ENCODE measurements around the gene B3GNT3.

Gene B3GNT3

DNA sequence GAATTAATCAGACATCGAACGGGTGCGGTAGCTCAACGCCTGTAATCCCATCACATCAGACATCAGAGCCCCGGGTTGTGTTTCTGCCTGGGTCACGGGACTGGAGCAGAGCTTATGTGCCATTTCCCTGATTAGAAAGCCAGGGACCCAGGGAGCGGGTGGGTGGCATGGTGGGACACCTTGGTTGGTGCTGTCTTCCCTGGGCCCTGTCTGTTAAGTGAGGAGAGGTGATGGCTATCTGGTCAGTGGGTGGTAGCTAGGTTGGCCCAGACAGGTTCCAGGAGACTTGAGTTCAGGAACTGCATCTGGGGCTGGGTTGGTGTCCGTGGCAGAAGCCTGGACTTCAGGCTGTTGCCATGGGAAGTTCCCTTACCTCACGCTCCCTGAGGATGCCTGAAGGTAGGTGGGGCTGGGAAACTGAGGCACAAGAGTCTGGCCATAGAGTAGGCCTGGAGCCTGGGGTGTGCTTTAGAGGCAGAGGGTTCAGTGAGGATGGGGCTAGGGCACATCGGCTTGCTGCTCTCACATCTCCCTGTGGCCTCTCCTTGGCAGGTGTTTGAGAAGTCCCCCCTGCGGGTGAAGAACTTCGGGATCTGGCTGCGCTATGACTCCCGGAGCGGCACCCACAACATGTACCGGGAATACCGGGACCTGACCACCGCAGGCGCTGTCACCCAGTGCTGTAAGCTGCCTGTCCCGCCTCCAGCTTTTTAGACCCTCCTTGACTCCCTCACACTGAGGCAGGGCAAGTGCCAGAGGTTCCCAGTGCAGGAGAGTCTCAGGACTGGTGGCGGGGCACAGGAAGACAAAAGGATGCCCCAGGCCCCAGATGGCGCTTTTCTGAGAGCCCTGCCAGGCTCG is 66.8 kb downstream of the B3GNT3 start:
- no peak for DNase-seq

DNA sequence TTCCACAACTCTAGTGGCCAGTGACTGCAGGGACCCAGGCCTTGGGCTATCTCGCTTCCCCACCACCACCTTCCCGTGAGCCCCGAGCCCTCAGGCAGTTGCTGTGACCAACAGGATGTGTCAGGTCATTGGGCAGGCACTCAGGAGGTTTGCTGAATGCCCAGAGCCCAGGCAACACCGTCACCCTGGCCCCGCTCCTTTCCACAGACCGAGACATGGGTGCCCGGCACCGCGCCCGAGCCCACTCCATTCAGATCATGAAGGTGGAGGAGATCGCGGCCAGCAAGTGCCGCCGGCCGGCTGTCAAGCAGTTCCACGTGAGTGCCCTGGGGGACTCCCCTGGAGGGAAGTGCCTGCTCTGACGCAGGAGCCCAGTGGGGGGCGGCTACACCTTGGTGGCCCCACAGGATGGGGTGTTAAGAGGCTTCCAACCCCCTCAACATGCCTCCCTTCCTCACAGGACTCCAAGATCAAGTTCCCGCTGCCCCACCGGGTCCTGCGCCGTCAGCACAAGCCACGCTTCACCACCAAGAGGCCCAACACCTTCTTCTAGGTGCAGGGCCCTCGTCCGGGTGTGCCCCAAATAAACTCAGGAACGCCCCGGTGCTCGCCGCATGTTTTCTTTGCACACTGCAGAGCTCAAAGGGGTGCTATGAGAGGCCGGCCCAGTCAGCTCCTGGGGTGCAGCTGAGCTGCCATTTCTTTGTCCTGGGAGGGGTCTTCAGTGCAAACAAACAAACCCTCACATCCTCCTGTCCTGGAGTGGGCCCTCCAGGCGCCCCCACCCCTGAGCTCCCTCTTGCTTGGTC is 68.0 kb downstream of the B3GNT3 start:
- DNase-seq = no peak
